Neural crest cell (in vitro differentiated cells): Measurements from ENCODE around the gene GPR25. TPM values are rescaled to one million over a fixed set of nuclear protein-coding genes. Genes with fewer than 3 reads are reported as not detected.

ENCODE experiments used
- DNase-seq: peaks from one replicate; pipeline ENCODE4 v3.0.0; 2021; ENCODE audit warnings: low read depth, mixed read lengths, low spot score
- H3K27ac Mint-ChIP-seq: one replicate; pipeline ENCODE4 v1.8.0; 2021; ENCODE audit warnings: mild to moderate bottlenecking, mixed read lengths; ENCODE audit not compliant: unreplicated experiment
- H3K27me3 Mint-ChIP-seq: 2 replicates; pipeline ENCODE4 v1.8.0; 2021; ENCODE audit warnings: low read depth, mild to moderate bottlenecking, mixed read lengths
- H3K36me3 Mint-ChIP-seq: 2 replicates; pipeline ENCODE4 v1.8.0; 2021; ENCODE audit warnings: low read depth, mild to moderate bottlenecking, mixed read lengths
- H3K4me1 Mint-ChIP-seq: 2 replicates; pipeline ENCODE4 v1.8.0; 2021; ENCODE audit warnings: mixed read lengths
- H3K4me3 Mint-ChIP-seq: one replicate; pipeline ENCODE4 v1.8.0; 2021; ENCODE audit warnings: mild to moderate bottlenecking, mixed read lengths
- H3K9me3 Mint-ChIP-seq: 2 replicates; pipeline ENCODE4 v1.8.0; 2021; ENCODE audit warnings: mixed read lengths
- CTCF ChIP-seq: fragments of 200-600 bp; sonication (generic); conservative IDR thresholded peaks from 2 replicates; pipeline ENCODE4 v1.5.0; 2021; ENCODE audit warnings: antibody characterized with exemption, mild to moderate bottlenecking
- total RNA-seq: library from RNA; stranded (reverse); gene quantifications from 2 replicates; pipeline ENCODE4 v1.2.1, GENCODE V29; 2021

GPR25 gene
- total RNA-seq, 1 donor from 2014 or later, result not detected

- peaks cover 73% of the 10 kb centered on the region for H3K4me1 Mint-ChIP-seq
- no peaks in the 10 kb centered on the region for H3K27me3 Mint-ChIP-seq
- peak; percentile 71 for DNase-seq
- no peak for TF ChIP-seq CTCF
- no peaks in the 10 kb centered on the region for H3K36me3 Mint-ChIP-seq
- H3K4me3 Mint-ChIP-seq, result peak overlapping the region; percentile 99
- H3K27ac Mint-ChIP-seq, result peak overlapping the region; percentile 98
- no peaks in the 10 kb centered on the region for H3K9me3 Mint-ChIP-seq
Measured at GRCh38 chr1:200891774-200892157, 19.0 kb downstream of the GPR25 start.

DNA sequence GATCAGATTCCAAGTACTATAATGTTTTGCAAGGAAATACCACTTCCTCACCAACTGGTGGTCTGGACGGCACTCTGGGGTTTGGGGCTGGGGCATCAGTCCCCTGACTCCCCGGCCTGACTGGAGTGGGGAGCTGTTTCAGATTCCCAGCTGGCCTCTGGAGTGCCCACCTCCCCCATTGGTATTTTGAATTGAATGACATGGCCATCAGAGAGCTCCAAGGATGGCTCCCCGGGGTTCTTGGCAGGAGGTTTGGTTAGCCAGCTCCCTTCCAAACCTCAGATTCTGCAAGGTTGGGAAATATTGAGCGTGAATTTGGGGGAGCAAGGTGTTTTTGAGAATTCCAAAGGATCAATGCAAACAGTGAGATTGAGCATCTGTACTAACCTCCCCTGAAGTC, 19.8 kb downstream of the GPR25 start:
- Mint-ChIP-seq H3K27me3 (no peaks in the 10 kb centered on the region), H3K27ac (peak overlapping the region; percentile 98)
- DNase-seq, result no peak

GRCh38 chr1:200892958-200893357, 20.2 kb downstream of the GPR25 start:
- no peaks in the 10 kb centered on the region for H3K27me3 Mint-ChIP-seq
- H3K36me3 Mint-ChIP-seq, result no peaks in the 10 kb centered on the region

More for the DNA sequence above, 19.8 kb downstream of the GPR25 start:
- H3K9me3 Mint-ChIP-seq, result no peaks in the 10 kb centered on the region
- no peak for TF ChIP-seq CTCF
- H3K4me3 Mint-ChIP-seq, result peak overlapping the region; percentile 99
- peaks cover 68% of the 10 kb centered on the region for H3K4me1 Mint-ChIP-seq
- H3K36me3 Mint-ChIP-seq, result no peaks in the 10 kb centered on the region

DNA sequence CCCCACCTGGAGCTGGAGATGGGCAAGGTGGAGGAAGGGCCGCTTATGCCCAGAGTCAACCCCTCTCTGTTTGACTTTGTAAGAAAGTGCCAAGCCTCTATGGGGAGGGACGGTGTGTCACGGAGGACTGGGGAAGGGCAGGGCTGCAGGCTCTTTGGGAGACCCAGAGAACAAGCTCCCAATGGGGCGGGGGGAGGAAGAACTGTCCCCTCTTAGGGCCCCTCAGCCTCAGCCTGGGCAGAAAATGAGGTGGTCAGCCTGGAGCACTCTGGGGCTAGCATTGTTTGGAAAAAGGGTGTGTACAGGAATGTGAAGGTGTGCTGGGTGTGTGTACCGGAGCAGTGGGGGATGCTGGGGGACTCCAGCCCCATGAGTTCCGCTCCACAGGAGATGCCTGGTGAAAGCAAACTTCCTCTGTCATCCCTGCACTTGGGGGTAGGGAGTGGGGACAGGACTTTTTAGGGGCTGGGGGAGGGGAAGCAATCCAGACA, 20.7 kb downstream of the GPR25 start:
- Mint-ChIP-seq H3K27me3 (no peaks in the 10 kb centered on the region), H3K27ac (no peak overlapping the region), H3K9me3 (no peaks in the 10 kb centered on the region), H3K4me1 (peaks cover 71% of the 10 kb centered on the region), H3K36me3 (no peaks in the 10 kb centered on the region), H3K4me3 (peak overlapping the region; percentile 99)
- no peak for TF ChIP-seq CTCF
- no peak for DNase-seq

More at GRCh38 chr1:200892958-200893357, 20.2 kb downstream of the GPR25 start:
- Mint-ChIP-seq H3K27ac (no peak overlapping the region), H3K9me3 (no peaks in the 10 kb centered on the region), H3K4me3 (peak overlapping the region; percentile 99), H3K4me1 (peaks cover 68% of the 10 kb centered on the region)
- no peak for DNase-seq
- TF ChIP-seq CTCF, result no peak

DNA sequence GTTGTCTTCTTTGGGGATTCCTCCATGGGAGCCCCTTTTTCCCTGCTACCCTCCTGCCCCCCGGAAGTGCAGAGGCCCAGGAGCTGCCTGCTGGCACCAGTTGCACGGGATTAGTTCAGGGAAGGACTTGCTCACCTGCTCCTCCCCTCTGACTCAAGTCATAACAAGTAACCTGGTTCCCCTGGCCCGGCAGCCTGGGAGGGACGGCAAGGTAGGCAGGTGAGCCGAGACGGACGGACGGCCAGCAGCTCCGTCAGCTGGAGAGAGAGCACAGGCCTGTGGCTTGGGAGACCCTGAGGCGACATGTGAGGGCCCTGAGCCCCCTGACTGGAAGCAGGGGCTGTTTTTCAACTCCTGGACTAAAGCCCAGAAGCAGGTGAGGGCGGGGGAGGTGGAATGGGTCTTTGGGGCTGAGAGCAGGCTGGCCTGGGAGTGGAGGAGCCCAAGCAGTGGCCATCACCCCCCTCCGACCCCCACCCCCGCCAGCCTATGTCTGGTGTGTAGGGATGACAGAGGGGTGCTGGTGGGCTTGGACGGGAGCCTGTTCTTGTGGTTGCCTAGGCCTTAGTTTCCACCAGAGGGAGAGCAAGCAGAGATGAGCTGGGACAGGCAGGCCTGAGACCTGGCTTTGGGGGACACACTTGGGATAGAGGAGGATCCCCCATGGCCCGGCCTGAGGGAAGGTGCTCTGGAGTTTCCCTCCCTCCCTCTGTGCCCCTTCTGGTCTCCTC, 22.1 kb downstream of the GPR25 start, which contains the start of gene INAVA:
Gene INAVA (plus strand): TSS at position 189 of the 731 bp plus-strand sequence. CDS start 3,501 bp downstream, outside the sequence.
- Mint-ChIP-seq H3K27ac (peak within 1 kb of the TSS; percentile 12), H3K4me3 (peak within 1 kb of the TSS; percentile 99), H3K36me3 (peaks cover 4% of the 10 kb centered on the region), H3K9me3 (no peaks in the 10 kb centered on the region), H3K4me1 (peaks cover 59% of the 10 kb centered on the region), H3K27me3 (no peaks in the 10 kb centered on the region)
- TF ChIP-seq CTCF, result no peak
- no peak for DNase-seq
